22Rv1 (cell line): ENCODE data around the gene RALGPS1.

ENCODE experiments used
- ZFX ChIP-seq: fragments of 450-650 bp; IDR thresholded peaks from 2 replicates; pipeline ENCODE4 v1.6.1; 2017; ENCODE audit warnings: antibody characterized with exemption, borderline replicate concordance
- TF ChIP-seq, protein P1 (sequence below): fragments of 450-650 bp; IDR thresholded peaks from 2 replicates; pipeline ENCODE4 v1.5.1; 2017; ENCODE audit warnings: mild to moderate bottlenecking

DNA sequence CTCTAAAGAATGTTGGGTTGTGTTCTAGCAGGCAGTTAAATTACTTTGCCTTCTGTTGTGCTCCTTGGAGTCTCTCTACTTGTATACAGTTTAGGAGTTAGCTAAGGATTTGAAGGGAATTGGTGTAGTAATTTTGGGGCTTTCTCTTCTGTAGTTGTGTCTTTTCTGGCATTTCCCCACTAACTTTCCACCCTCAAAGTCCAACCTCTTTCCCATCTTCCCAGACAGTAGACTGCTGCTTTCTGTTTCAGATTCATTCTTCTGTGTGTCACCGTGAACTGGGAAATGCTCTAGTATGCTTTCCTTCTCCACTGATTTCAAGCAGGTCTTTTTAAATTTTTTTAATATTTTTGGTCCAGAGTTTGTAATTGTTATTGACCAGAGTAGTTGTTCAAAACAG lies 212.4 kb downstream of the RALGPS1 start:
- TF ChIP-seq, protein P1, sequence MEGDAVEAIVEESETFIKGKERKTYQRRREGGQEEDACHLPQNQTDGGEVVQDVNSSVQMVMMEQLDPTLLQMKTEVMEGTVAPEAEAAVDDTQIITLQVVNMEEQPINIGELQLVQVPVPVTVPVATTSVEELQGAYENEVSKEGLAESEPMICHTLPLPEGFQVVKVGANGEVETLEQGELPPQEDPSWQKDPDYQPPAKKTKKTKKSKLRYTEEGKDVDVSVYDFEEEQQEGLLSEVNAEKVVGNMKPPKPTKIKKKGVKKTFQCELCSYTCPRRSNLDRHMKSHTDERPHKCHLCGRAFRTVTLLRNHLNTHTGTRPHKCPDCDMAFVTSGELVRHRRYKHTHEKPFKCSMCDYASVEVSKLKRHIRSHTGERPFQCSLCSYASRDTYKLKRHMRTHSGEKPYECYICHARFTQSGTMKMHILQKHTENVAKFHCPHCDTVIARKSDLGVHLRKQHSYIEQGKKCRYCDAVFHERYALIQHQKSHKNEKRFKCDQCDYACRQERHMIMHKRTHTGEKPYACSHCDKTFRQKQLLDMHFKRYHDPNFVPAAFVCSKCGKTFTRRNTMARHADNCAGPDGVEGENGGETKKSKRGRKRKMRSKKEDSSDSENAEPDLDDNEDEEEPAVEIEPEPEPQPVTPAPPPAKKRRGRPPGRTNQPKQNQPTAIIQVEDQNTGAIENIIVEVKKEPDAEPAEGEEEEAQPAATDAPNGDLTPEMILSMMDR, result no peak
- no peak for TF ChIP-seq ZFX
